Gastrocnemius medialis (tissue), 4 donors: ENCODE data around the gene TAPT1. TPM values are rescaled to one million over a fixed set of nuclear protein-coding genes. Genes with fewer than 3 reads are reported as not detected.

Experiments
- ATAC-seq, 2 donors: fragments of 150-250 bp; one replicate each; pipeline ENCODE4 v1.9.1; 2016
- DNase-seq, 2 donors: peaks; one replicate each; pipeline ENCODE4 v3.0.0-alpha.2; 2019
- H3K27ac ChIP-seq, 4 donors: fragments of 200-600 bp; sonication (generic); 1 replicate in 1 of 4; 2 replicates in 3 of 4; pipeline ENCODE4 v1.5.1; 2016 to 2018; ENCODE audit warnings: mild to moderate bottlenecking in 2 of 4, moderate library complexity in 1 of 4
- H3K27me3 ChIP-seq, 3 donors: fragments of 200-600 bp; sonication (generic) in 2 of 3; 1 replicate in 1 of 3; 2 replicates in 2 of 3; pipeline versions ENCODE4 v1.5.1 to v1.6.0; 2016 to 2019; ENCODE audit warnings: mild to moderate bottlenecking in 1 of 3, moderate library complexity in 1 of 3
- H3K36me3 ChIP-seq, 2 donors: fragments of 200-600 bp; sonication (generic) in 1 of 2; one replicate each; pipeline ENCODE4 v1.5.1; 2017 to 2018
- H3K4me1 ChIP-seq, 2 donors: fragments of 200-600 bp; sonication (generic) in 1 of 2; one replicate each; pipeline ENCODE4 v1.5.1; 2016 to 2017; ENCODE audit warnings: mild to moderate bottlenecking in 2 of 2
- H3K4me3 ChIP-seq, 4 donors: fragments of 200-600 bp; sonication (generic) in 3 of 4; 1 replicate in 1 of 4; 2 replicates in 3 of 4; pipeline ENCODE4 v1.5.1; 2016 to 2019; ENCODE audit warnings: mild to moderate bottlenecking in 2 of 4
- H3K9me3 ChIP-seq, 3 donors: fragments of 200-600 bp; sonication (generic) in 2 of 3; 1 replicate in 1 of 3; 2 replicates in 2 of 3; pipeline ENCODE4 v1.5.1; 2016 to 2019
- CTCF ChIP-seq, 5 experiments: fragments of 450-650 bp in 3 of 5; fragments of 200-600 bp in 2 of 5; sonication (generic) in 2 of 5; IDR thresholded peaks in 4 of 5; conservative IDR thresholded peaks in 1 of 5; 1 replicate in 4 of 5; 2 replicates in 1 of 5; pipeline ENCODE4 v1.5.1; 2016 to 2019; ENCODE audit warnings: antibody characterized with exemption in 5 of 5, mild to moderate bottlenecking in 3 of 5, moderate library complexity in 3 of 5
- POLR2A ChIP-seq, 2 donors: fragments of 450-650 bp; IDR thresholded peaks; one replicate each; pipeline ENCODE4 v1.6.1; 2017; ENCODE audit warnings: antibody characterized with exemption in 2 of 2, mild to moderate bottlenecking in 2 of 2, moderate library complexity in 2 of 2
- in situ Hi-C, 4 donors: fragments of 200-750 bp; cut with MboI; loops; one replicate each; pipeline versions ENCODE4 v1.15.0 to v1.8.0; 2017; ENCODE audit warnings: low sequenced_read_pairs in 4 of 4
- intact Hi-C: fragments of 100-400 bp; cut with DNase I; formaldehyde crosslinking; loops from one replicate; pipeline ENCODE4 v1.15.1; 2023; ENCODE audit warnings: low total_unique reads
- total RNA-seq, 4 donors: library from RNA; depleted of rRNA; stranded (reverse); fragments of >200 nt; gene quantifications; one replicate each; pipeline versions ENCODE4 v1.1.0 to v1.2.3, GENCODE V29; 2016

The TAPT1 gene
- total RNA-seq, 4 donors from 2014 or later = 29.5 to 44.1 (median 40.8) TPM

GRCh38 chr4:16264798-16265197, 38.5 kb upstream of the TAPT1 start:
- peaks cover 0 to 7% of the 10 kb centered on the region in 2 donors for H3K4me1 ChIP-seq
- DNase-seq (no peak), ATAC-seq (peak; percentile 80 to 82)
- in situ Hi-C loops = loop anchor here in 3 of 4 donors (5.0 to 25.0 kb wide), 5 partner anchors 67 to 452 kb away; no protein-coding TSS in a partner anchor
- no peaks in the 10 kb centered on the region for H3K9me3 ChIP-seq
- H3K4me3 ChIP-seq = no peak overlapping the region
- no peak for TF ChIP-seq POLR2A (IDR thresholded peaks at IDR 0.05)
- peak; percentile 30 to 70 (median 67) for TF ChIP-seq CTCF (IDR thresholded peaks at IDR 0.05 in 4 of 5, conservative IDR thresholded peaks at IDR 0.05 in 1 of 5)
- H3K27me3 ChIP-seq = no peaks in the 10 kb centered on the region
- intact Hi-C loops = loop anchor here (1.0 to 5.0 kb wide), 3 partner anchors 68 to 382 kb away; no protein-coding TSS in a partner anchor
- no peaks in the 10 kb centered on the region for H3K36me3 ChIP-seq
- no peak overlapping the region for H3K27ac ChIP-seq

- TF ChIP-seq POLR2A (IDR thresholded peaks at IDR 0.05) = no peak
- H3K27me3 ChIP-seq = no peaks in the 10 kb centered on the region
- ATAC-seq (no peak), DNase-seq (no peak)
- H3K9me3 ChIP-seq = no peaks in the 10 kb centered on the region
- in situ Hi-C loops = loop anchor here in 2 of 4 donors (10.0 to 25.0 kb wide), 2 partner anchors 68 to 451 kb away; no protein-coding TSS in a partner anchor
- no peak overlapping the region for H3K27ac ChIP-seq
- peaks cover 0 to 7% of the 10 kb centered on the region in 2 donors for H3K4me1 ChIP-seq
- H3K36me3 ChIP-seq = no peaks in the 10 kb centered on the region
- intact Hi-C loops = loop anchor here (5.0 kb wide), 1 partner anchor 381 kb away; no protein-coding TSS in a partner anchor
- H3K4me3 ChIP-seq = no peak overlapping the region
These were observed 36.8 kb upstream of the TAPT1 start for GRCh38 chr4:16263056-16263455.

GRCh38 chr4:16262188-16262587, 35.9 kb upstream of the TAPT1 start:
- no peak for DNase-seq
- intact Hi-C loops = loop anchor here (5.0 kb wide), 1 partner anchor 380 kb away; no protein-coding TSS in a partner anchor
- no peaks in the 10 kb centered on the region for H3K36me3 ChIP-seq
- H3K27me3 ChIP-seq = no peaks in the 10 kb centered on the region
- H3K4me3 ChIP-seq = no peak overlapping the region
- H3K27ac ChIP-seq = no peak overlapping the region
- ATAC-seq = no peak
- TF ChIP-seq POLR2A (IDR thresholded peaks at IDR 0.05) (no peak), CTCF (IDR thresholded peaks at IDR 0.05 in 4 of 5, conservative IDR thresholded peaks at IDR 0.05 in 1 of 5) (no peak)
- in situ Hi-C loops = loop anchor here in 2 of 4 donors (10.0 to 25.0 kb wide), 2 partner anchors 67 to 450 kb away; no protein-coding TSS in a partner anchor
- H3K4me1 ChIP-seq = peaks cover 0 to 7% of the 10 kb centered on the region in 2 donors
- no peaks in the 10 kb centered on the region for H3K9me3 ChIP-seq

GRCh38 chr4:16261313-16261878, 35.1 kb upstream of the TAPT1 start:
- intact Hi-C loops = loop anchor here (5.0 kb wide), 1 partner anchor 379 kb away; no protein-coding TSS in a partner anchor
- Histone ChIP-seq H3K36me3 (no peaks in the 10 kb centered on the region), H3K9me3 (no peaks in the 10 kb centered on the region), H3K4me1 (peaks cover 0 to 7% of the 10 kb centered on the region in 2 donors), H3K27me3 (no peaks in the 10 kb centered on the region), H3K4me3 (no peak overlapping the region), H3K27ac (no peak overlapping the region)
- DNase-seq = no peak
- in situ Hi-C loops = loop anchor here in 2 of 4 donors (10.0 to 25.0 kb wide), 2 partner anchors 67 to 449 kb away; no protein-coding TSS in a partner anchor
- TF ChIP-seq POLR2A (IDR thresholded peaks at IDR 0.05) = no peak
- ATAC-seq = no peak

GRCh38 chr4:16259889-16260246, 33.6 kb upstream of the TAPT1 start:
- no peaks in the 10 kb centered on the region for H3K27me3 ChIP-seq
- no peak for ATAC-seq
- H3K4me1 ChIP-seq = peaks cover 0 to 3% of the 10 kb centered on the region in 2 donors
- TF ChIP-seq POLR2A (IDR thresholded peaks at IDR 0.05) = no peak
- TF ChIP-seq CTCF (IDR thresholded peaks at IDR 0.05 in 4 of 5, conservative IDR thresholded peaks at IDR 0.05 in 1 of 5) = no peak
- H3K27ac ChIP-seq = no peak overlapping the region
- in situ Hi-C loops (loop anchor here in 3 of 4 donors (5.0 to 25.0 kb wide), 3 partner anchors 65 to 448 kb away; no protein-coding TSS in a partner anchor), intact Hi-C loops (loop anchor here (5.0 kb wide), 1 partner anchor 378 kb away; no protein-coding TSS in a partner anchor)
- H3K36me3 ChIP-seq = no peaks in the 10 kb centered on the region
- DNase-seq = no peak
- no peak overlapping the region for H3K4me3 ChIP-seq
- H3K9me3 ChIP-seq = no peaks in the 10 kb centered on the region
